IPS-20b (cell line): ENCODE results near the gene PIGR.

Experiments used
- H3K27ac ChIP-seq: one replicate; pipeline ENCODE4 v1.5.1; 2013; ENCODE audit warnings: low read length
- H3K27me3 ChIP-seq: 2 replicates; pipeline ENCODE4 v1.6.1; 2013; ENCODE audit warnings: mild to moderate bottlenecking, low read length, inconsistent platforms; ENCODE audit not compliant: insufficient read depth
- H3K36me3 ChIP-seq: 2 replicates; pipeline ENCODE4 v1.6.1; 2013; ENCODE audit warnings: low read depth, mild to moderate bottlenecking, inconsistent platforms, low read length, moderate library complexity; ENCODE audit not compliant: insufficient read depth
- H3K4me1 ChIP-seq: 2 replicates; pipeline ENCODE4 v1.6.1; 2013; ENCODE audit warnings: mild to moderate bottlenecking, control low read depth, inconsistent platforms, low read length, moderate library complexity; ENCODE audit not compliant: insufficient read depth
- H3K4me3 ChIP-seq: 2 replicates; pipeline ENCODE4 v1.5.1; 2013; ENCODE audit warnings: mild to moderate bottlenecking, low read length, inconsistent platforms
- H3K9ac ChIP-seq: 2 replicates; pipeline ENCODE4 v1.6.1; 2013; ENCODE audit warnings: low read depth, mild to moderate bottlenecking, inconsistent platforms, low read length, moderate library complexity
- H3K9me3 ChIP-seq: 2 replicates; pipeline ENCODE4 v1.6.1; 2013; ENCODE audit warnings: mild to moderate bottlenecking, low read depth, low read length, inconsistent platforms; ENCODE audit not compliant: insufficient read depth

The PIGR gene

GRCh38 chr1:206971029-206971655, 24.9 kb upstream of the PIGR start:
- Histone ChIP-seq H3K9ac (no peak overlapping the region), H3K4me3 (no peak overlapping the region), H3K27ac (no peak overlapping the region), H3K9me3 (no peaks in the 10 kb centered on the region), H3K36me3 (no peaks in the 10 kb centered on the region), H3K4me1 (no peaks in the 10 kb centered on the region), H3K27me3 (no peaks in the 10 kb centered on the region)

GRCh38 chr1:206970446-206970845, 24.2 kb upstream of the PIGR start, which contains the start of gene FCAMR:
Gene FCAMR, minus strand, starts transcription at chr1:206970460. Its CDS starts 335 bp downstream, at chr1:206970125.
- H3K36me3 ChIP-seq = no peaks in the 10 kb centered on the region
- no peak within 1 kb of the TSS for H3K27ac ChIP-seq
- H3K27me3 ChIP-seq = no peaks in the 10 kb centered on the region
- no peaks in the 10 kb centered on the region for H3K9me3 ChIP-seq
- H3K4me1 ChIP-seq = no peaks in the 10 kb centered on the region
- H3K4me3 ChIP-seq = no peak within 1 kb of the TSS
- no peak within 1 kb of the TSS for H3K9ac ChIP-seq

DNA sequence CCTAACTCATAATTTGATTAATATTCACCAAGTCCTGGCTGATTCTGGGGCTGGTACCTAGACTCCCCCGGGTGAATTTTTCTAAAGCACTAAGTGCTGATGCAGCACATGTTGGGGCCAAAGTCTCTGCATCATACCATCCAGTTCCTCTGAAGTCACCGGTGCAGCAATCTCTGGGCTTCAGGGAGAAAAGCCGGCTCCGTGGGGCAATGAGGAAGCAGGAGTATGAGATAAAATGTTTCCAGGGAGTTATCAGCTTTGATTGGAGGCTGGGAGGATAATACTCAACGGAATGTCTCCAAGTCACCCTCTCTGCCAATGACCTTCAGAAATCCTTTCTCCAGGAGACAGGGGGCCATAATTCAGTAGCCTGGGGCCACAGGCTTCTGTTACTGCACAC, 22.8 kb upstream of the PIGR start:
- Histone ChIP-seq H3K4me1 (no peaks in the 10 kb centered on the region), H3K27me3 (no peaks in the 10 kb centered on the region), H3K9me3 (no peaks in the 10 kb centered on the region), H3K4me3 (no peak overlapping the region), H3K36me3 (no peaks in the 10 kb centered on the region), H3K27ac (no peak overlapping the region), H3K9ac (no peak overlapping the region)

DNA sequence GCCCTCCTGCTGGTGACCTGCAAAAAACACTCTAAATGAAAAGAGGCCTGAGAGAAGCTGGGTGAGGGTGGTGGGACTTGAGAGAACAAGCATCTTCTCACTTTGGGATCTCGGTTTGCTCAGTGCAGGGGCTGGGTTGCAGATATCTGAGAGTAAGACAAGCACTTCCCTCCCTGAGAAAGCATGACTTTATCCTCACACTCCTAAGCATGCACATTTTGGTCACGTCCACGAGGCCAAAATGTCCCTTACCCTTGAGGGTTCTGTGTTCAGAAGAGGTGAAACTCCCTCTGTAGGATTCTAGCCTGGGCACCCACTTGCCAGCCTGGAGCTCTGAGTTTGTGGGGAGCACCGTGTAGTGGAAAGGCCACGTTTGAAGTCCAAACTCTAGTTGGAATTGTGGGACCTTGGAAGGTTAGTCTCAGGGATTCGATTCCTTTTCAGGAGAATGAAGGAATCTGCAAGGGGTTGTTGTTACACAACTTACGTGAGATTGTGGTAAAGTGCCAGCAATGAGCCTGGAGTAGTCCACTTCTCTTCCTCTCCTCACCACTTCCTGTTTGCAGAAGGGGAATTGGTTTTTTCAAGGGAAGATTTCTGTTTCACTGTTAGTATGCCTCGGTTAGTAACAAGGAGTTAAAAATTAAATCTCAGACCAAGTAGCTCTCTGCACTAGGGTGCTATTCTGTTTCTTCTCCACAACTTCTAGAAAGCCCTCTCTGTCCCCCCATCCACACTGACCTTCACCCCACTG, 21.0 kb upstream of the PIGR start:
- Histone ChIP-seq H3K27ac (no peak overlapping the region), H3K4me1 (no peaks in the 10 kb centered on the region), H3K9ac (no peak overlapping the region), H3K36me3 (no peaks in the 10 kb centered on the region), H3K9me3 (no peaks in the 10 kb centered on the region), H3K4me3 (no peak overlapping the region), H3K27me3 (no peaks in the 10 kb centered on the region)

DNA sequence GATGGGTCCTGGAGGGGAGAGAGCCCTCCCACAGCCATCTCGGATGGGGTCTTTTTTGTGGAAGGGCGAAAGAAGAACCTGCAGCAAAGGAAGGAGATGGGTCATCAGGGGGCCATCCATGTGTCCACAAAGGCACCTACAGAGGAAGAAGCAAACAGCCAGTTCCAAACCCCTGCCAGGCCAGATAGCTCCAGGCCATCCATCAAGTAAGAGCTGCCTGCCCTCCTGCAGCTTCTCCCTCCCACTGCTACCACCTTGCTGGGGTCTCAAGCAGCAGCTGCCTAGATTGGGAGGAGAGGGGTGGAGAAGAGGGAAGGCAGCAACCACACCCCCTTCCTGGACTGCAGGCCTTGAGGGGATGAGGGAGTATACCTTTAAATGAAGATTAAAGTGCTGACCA, 19.5 kb upstream of the PIGR start:
- H3K9me3 ChIP-seq = no peaks in the 10 kb centered on the region
- H3K9ac ChIP-seq = no peak overlapping the region
- no peaks in the 10 kb centered on the region for H3K4me1 ChIP-seq
- H3K27ac ChIP-seq = no peak overlapping the region
- H3K27me3 ChIP-seq = no peaks in the 10 kb centered on the region
- no peaks in the 10 kb centered on the region for H3K36me3 ChIP-seq
- no peak overlapping the region for H3K4me3 ChIP-seq

GRCh38 chr1:206963740-206964139, 17.5 kb upstream of the PIGR start:
- Histone ChIP-seq H3K4me3 (no peak overlapping the region), H3K27ac (no peak overlapping the region), H3K36me3 (no peaks in the 10 kb centered on the region), H3K27me3 (no peaks in the 10 kb centered on the region), H3K9ac (no peak overlapping the region), H3K9me3 (no peaks in the 10 kb centered on the region), H3K4me1 (no peaks in the 10 kb centered on the region)

DNA sequence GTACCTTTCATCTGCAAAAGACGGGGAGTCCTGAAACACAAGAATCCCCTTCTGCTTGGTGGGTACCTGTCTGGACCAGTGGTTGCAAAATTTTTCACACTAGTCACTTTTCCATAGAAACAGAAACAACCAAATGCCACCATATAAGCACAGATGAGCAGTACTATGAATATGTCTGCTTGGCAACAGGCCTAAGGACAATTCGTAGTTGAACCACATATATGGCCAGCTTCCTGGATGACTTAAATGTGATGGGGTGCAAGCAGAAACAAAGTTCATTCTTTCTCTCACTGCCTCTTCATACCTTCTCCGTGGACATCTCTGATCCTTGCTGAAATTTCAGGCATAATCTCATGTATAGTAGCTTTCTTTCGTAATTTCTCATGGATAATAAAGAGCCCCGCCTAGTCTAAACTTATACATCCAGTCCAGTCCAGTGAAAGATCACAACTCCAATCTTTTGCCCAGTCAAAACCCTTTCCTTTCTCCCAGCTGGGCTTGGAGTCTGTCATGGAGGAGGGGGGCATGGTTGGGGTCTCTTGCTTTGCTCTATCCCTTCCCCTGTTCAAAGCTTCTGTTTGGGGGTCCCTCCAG, 16.9 kb upstream of the PIGR start:
- Histone ChIP-seq H3K27me3 (no peaks in the 10 kb centered on the region), H3K4me3 (no peak overlapping the region), H3K9ac (no peak overlapping the region), H3K36me3 (no peaks in the 10 kb centered on the region), H3K9me3 (no peaks in the 10 kb centered on the region), H3K4me1 (no peaks in the 10 kb centered on the region), H3K27ac (no peak overlapping the region)

GRCh38 chr1:206962272-206962671, 16.0 kb upstream of the PIGR start:
- Histone ChIP-seq H3K27ac (no peak overlapping the region), H3K4me1 (no peaks in the 10 kb centered on the region), H3K4me3 (no peak overlapping the region), H3K9ac (no peak overlapping the region), H3K9me3 (no peaks in the 10 kb centered on the region), H3K36me3 (no peaks in the 10 kb centered on the region), H3K27me3 (no peaks in the 10 kb centered on the region)

GRCh38 chr1:206961668-206962067, 15.4 kb upstream of the PIGR start:
- Histone ChIP-seq H3K4me3 (no peak overlapping the region), H3K27ac (no peak overlapping the region), H3K4me1 (no peaks in the 10 kb centered on the region), H3K9me3 (no peaks in the 10 kb centered on the region), H3K36me3 (no peaks in the 10 kb centered on the region), H3K27me3 (no peaks in the 10 kb centered on the region), H3K9ac (no peak overlapping the region)

GRCh38 chr1:206960676-206961386, 14.6 kb upstream of the PIGR start:
- no peaks in the 10 kb centered on the region for H3K4me1 ChIP-seq
- no peak overlapping the region for H3K9ac ChIP-seq
- H3K27ac ChIP-seq = no peak overlapping the region

DNA sequence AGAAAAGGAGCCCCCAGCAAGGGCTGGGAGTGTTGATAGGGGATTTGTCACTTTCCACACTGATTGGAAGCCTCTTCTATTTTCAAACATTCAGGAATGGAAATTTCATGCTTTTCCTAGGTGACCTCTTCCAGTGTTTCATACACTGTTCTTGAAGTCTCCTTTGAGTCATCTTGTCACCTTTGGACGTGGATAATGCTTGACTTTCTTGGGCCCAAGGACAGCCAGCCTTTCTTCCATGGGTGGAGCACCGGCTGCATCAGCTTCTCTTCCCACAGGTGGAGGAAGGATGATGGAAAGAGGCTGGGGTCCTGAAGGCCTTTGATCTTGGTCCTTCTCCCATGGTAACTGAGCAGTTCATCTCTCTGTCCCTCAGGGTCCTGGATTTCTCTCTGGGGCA, 11.9 kb upstream of the PIGR start:
- Histone ChIP-seq H3K27ac (no peak overlapping the region), H3K27me3 (no peaks in the 10 kb centered on the region; the same call in 1 of the 2 replicates), H3K4me1 (no peaks in the 10 kb centered on the region), H3K36me3 (no peaks in the 10 kb centered on the region), H3K4me3 (no peak overlapping the region), H3K9me3 (no peaks in the 10 kb centered on the region), H3K9ac (no peak overlapping the region)

More at GRCh38 chr1:206960676-206961386, 14.6 kb upstream of the PIGR start:
- Histone ChIP-seq H3K4me3 (no peak overlapping the region), H3K27me3 (no peaks in the 10 kb centered on the region), H3K9me3 (no peaks in the 10 kb centered on the region), H3K36me3 (no peaks in the 10 kb centered on the region)
